Measurements from ENCODE around the gene FOSL1. TPM values are rescaled to one million over a fixed set of nuclear protein-coding genes. Genes with fewer than 3 reads are reported as not detected.
A peak's percentile ranks its signal among the peaks of the same experiment; 100 is the strongest.

FOSL1 gene
- total RNA-seq, 1 donor from 2014 or later, result 37.9 TPM

GRCh38 chr11:65864706-65865471, 35.3 kb downstream of the FOSL1 start:
- peak overlapping the region; percentile 75 for H3K27ac Mint-ChIP-seq (ENCODE audit: unreplicated experiment)
- H3K36me3 Mint-ChIP-seq (ENCODE audit: low read depth, unreplicated experiment), result peaks cover 15% of the 10 kb centered on the region
- H3K9me3 ChIP-seq (ENCODE audit: insufficient read depth, low read depth, low read length), result no peaks in the 10 kb centered on the region
- H3K4me1 Mint-ChIP-seq (ENCODE audit: low read depth, unreplicated experiment), result peaks cover 21% of the 10 kb centered on the region
- peaks cover 58% of the 10 kb centered on the region for H3K79me2 ChIP-seq (ENCODE audit: insufficient read depth, low read length)
- H3K9ac ChIP-seq (ENCODE audit: low read length), result no peak overlapping the region
- H4K20me1 ChIP-seq (ENCODE audit: insufficient read depth, low read length), result peaks cover 81% of the 10 kb centered on the region
- no peaks in the 10 kb centered on the region for H3K27me3 ChIP-seq (ENCODE audit: insufficient read depth, low read length)
- no peak overlapping the region for H3K4me3 ChIP-seq (ENCODE audit: insufficient read depth, low read depth, low read length)
- DNase-seq (ENCODE audit: low read depth) (no peak), FAIRE-seq (no peak)
- H3K4me2 ChIP-seq (ENCODE audit: low read length), result no peak overlapping the region
- TF ChIP-seq CTCF (IDR thresholded peaks at IDR 0.05; ENCODE audit: insufficient read depth, low read depth, low read length) (no peak), EZH2 (IDR thresholded peaks at IDR 0.05; ENCODE audit: insufficient read depth, low read length) (no peak)
- H3K9me3 Mint-ChIP-seq (ENCODE audit: unreplicated experiment), result no peaks in the 10 kb centered on the region
- H3K4me3 Mint-ChIP-seq (ENCODE audit: unreplicated experiment), result no peak overlapping the region
- H2AFZ ChIP-seq (ENCODE audit: low read depth, low read length), result no peak overlapping the region
- H3K4me1 ChIP-seq (ENCODE audit: insufficient read depth, low read length), result peaks cover 24% of the 10 kb centered on the region
- no peak overlapping the region for H3K27ac ChIP-seq (ENCODE audit: low read depth, low read length)
- peaks cover 35% of the 10 kb centered on the region for H3K36me3 ChIP-seq (ENCODE audit: insufficient read depth, low read length)
- no peaks in the 10 kb centered on the region for H3K27me3 Mint-ChIP-seq (ENCODE audit: low read depth, unreplicated experiment)

GRCh38 chr11:65863889-65864705, 36.1 kb downstream of the FOSL1 start:
- FAIRE-seq, result no peak
- H3K9me3 Mint-ChIP-seq (ENCODE audit: unreplicated experiment), result no peaks in the 10 kb centered on the region
- H3K4me3 Mint-ChIP-seq (ENCODE audit: unreplicated experiment), result peak overlapping the region; percentile 67

More at GRCh38 chr11:65863889-65864705, 36.1 kb downstream of the FOSL1 start:
- H3K9ac ChIP-seq (ENCODE audit: low read length), result no peak overlapping the region
- peak overlapping the region; percentile 44 for H3K27ac Mint-ChIP-seq (ENCODE audit: unreplicated experiment)
- H4K20me1 ChIP-seq (ENCODE audit: insufficient read depth, low read length), result peaks cover 73% of the 10 kb centered on the region
- H3K27ac ChIP-seq (ENCODE audit: low read depth, low read length), result no peak overlapping the region
- H3K4me1 Mint-ChIP-seq (ENCODE audit: low read depth, unreplicated experiment), result peaks cover 20% of the 10 kb centered on the region
- no peaks in the 10 kb centered on the region for H3K9me3 ChIP-seq (ENCODE audit: insufficient read depth, low read depth, low read length)
- no peak overlapping the region for H3K4me2 ChIP-seq (ENCODE audit: low read length)
- H3K4me3 ChIP-seq (ENCODE audit: insufficient read depth, low read depth, low read length), result no peak overlapping the region
- H3K36me3 ChIP-seq (ENCODE audit: insufficient read depth, low read length), result peaks cover 30% of the 10 kb centered on the region
- TF ChIP-seq CTCF (IDR thresholded peaks at IDR 0.05; ENCODE audit: insufficient read depth, low read depth, low read length), result no peak
- no peaks in the 10 kb centered on the region for H3K27me3 ChIP-seq (ENCODE audit: insufficient read depth, low read length)
- H2AFZ ChIP-seq (ENCODE audit: low read depth, low read length), result no peak overlapping the region
- peaks cover 31% of the 10 kb centered on the region for H3K4me1 ChIP-seq (ENCODE audit: insufficient read depth, low read length)
- H3K36me3 Mint-ChIP-seq (ENCODE audit: low read depth, unreplicated experiment), result peaks cover 15% of the 10 kb centered on the region
- no peak for DNase-seq (ENCODE audit: low read depth)
- no peaks in the 10 kb centered on the region for H3K27me3 Mint-ChIP-seq (ENCODE audit: low read depth, unreplicated experiment)
- peaks cover 50% of the 10 kb centered on the region for H3K79me2 ChIP-seq (ENCODE audit: insufficient read depth, low read length)
